BE2C (cell line): ENCODE measurements around the gene COL9A3.

ENCODE experiments used
- DNase-seq: peaks from one replicate; pipeline ENCODE4 v3.0.0-alpha.2; 2020
- H3K27me3 ChIP-seq: fragments of 250-450 bp; sonication (Bioruptor Pico); 2 replicates; pipeline ENCODE4 v1.5.1; 2020; ENCODE audit warnings: mild to moderate bottlenecking
- H3K36me3 ChIP-seq: fragments of 250-450 bp; sonication (Bioruptor Pico); 2 replicates; pipeline ENCODE4 v1.5.1; 2020; ENCODE audit warnings: mild to moderate bottlenecking
- H3K4me1 ChIP-seq: fragments of 250-450 bp; sonication (Bioruptor Pico); 2 replicates; pipeline ENCODE4 v1.5.1; 2020
- H3K4me3 ChIP-seq: 2 replicates; pipeline ENCODE4 v1.5.1; 2011; ENCODE audit warnings: low read depth, low read length
- H3K9me3 ChIP-seq: fragments of 250-450 bp; sonication (Bioruptor Pico); 2 replicates; pipeline ENCODE4 v1.5.1; 2020
- TF ChIP-seq, protein P1 (sequence below): IDR thresholded peaks from 2 replicates; pipeline ENCODE4 v1.5.1; 2012; ENCODE audit warnings: mild to moderate bottlenecking, low read depth, low read length

The COL9A3 gene

DNA sequence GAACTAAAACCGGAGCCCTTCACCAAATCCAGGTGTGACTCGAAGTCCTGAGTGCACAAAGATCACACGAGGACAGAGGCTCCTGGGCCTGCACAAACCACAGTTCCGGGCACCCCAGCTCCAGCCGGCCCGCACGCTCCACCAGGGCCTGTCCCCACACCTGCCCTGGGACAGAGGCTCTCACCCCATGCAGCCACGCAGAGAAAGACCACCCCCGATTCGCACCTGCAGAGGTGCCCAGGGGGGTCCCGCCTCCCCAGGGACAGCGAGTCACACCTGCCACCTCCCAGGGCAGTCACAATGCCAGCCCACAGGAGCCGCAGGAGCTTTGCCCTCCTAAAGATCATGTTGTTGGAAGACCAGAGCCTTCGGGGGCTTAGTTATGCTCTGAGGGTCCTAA lies 45.9 kb upstream of the COL9A3 start:
- DNase-seq, result no peak
- TF ChIP-seq, protein P1, sequence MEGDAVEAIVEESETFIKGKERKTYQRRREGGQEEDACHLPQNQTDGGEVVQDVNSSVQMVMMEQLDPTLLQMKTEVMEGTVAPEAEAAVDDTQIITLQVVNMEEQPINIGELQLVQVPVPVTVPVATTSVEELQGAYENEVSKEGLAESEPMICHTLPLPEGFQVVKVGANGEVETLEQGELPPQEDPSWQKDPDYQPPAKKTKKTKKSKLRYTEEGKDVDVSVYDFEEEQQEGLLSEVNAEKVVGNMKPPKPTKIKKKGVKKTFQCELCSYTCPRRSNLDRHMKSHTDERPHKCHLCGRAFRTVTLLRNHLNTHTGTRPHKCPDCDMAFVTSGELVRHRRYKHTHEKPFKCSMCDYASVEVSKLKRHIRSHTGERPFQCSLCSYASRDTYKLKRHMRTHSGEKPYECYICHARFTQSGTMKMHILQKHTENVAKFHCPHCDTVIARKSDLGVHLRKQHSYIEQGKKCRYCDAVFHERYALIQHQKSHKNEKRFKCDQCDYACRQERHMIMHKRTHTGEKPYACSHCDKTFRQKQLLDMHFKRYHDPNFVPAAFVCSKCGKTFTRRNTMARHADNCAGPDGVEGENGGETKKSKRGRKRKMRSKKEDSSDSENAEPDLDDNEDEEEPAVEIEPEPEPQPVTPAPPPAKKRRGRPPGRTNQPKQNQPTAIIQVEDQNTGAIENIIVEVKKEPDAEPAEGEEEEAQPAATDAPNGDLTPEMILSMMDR, result no peak
- Histone ChIP-seq H3K27me3 (no peaks in the 10 kb centered on the region), H3K36me3 (no peaks in the 10 kb centered on the region), H3K4me1 (peaks cover 4% of the 10 kb centered on the region), H3K4me3 (no peak overlapping the region), H3K9me3 (no peaks in the 10 kb centered on the region)

DNA sequence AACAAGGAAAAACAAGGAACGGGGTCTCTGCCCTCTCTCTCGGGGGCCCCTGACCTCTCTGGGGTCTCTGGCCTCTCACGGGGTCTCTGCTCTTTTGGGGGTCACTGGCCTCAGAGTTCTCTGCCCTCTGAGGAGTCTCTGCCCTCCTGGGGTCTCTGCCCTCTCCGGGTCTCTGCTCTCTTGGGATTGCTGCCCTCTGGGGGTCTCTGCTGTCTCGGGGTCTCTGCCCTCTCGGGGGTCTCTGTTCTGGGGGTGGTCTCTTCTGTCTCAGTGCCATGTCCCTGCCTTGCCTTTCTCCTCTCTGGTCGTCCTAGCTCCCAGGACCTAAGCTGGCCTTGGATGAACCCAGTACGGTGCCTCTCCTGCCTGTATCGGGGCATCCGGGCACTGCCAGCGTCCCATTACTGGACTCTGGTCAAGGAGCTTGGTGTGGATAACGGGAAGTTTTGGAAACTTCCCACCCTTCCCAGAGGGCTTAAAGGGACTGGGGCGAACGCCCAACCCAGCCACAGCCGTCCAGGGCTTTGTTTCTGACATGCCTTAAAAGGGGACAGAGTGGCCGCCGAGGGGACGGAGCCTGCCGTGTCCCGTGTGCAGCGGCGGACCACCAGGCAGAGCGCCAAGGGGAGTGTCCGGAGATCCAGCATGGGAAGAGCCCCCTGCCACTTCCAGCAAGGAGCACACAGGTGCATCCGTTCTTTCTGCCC lies 45.3 kb upstream of the COL9A3 start:
- no peak for DNase-seq
- Histone ChIP-seq H3K36me3 (no peaks in the 10 kb centered on the region), H3K9me3 (no peaks in the 10 kb centered on the region), H3K27me3 (no peaks in the 10 kb centered on the region), H3K4me3 (no peak overlapping the region), H3K4me1 (peaks cover 4% of the 10 kb centered on the region)
- TF ChIP-seq, protein P1, result no peak

DNA sequence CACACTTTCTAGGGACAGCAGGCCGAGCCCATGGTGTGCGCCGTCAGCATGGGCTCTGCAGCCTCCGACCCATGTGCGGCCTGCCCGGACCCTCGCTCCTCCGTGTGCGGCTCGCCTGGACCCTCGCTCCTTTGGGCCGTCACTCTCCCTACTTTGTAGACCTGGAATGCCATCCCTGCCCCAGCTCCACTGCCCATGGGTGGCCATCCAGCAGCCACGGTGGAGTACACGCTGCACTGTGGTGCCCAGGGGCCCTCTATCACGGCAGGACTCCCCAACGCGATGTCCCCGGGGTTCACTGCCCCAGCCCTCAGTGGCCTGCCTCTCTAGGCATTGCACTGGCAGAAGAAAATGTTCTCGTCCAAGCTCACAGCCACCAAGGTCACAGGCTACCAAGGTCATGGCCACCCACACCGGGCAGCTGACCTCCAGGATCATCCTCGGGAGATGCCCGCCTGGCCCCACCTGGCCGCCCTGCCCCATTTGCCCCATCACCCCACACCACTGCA lies 44.7 kb upstream of the COL9A3 start:
- DNase-seq, result no peak
- Histone ChIP-seq H3K4me3 (no peak overlapping the region), H3K27me3 (no peaks in the 10 kb centered on the region), H3K4me1 (peaks cover 3% of the 10 kb centered on the region), H3K36me3 (no peaks in the 10 kb centered on the region), H3K9me3 (no peaks in the 10 kb centered on the region)
- TF ChIP-seq, protein P1, result no peak

DNA sequence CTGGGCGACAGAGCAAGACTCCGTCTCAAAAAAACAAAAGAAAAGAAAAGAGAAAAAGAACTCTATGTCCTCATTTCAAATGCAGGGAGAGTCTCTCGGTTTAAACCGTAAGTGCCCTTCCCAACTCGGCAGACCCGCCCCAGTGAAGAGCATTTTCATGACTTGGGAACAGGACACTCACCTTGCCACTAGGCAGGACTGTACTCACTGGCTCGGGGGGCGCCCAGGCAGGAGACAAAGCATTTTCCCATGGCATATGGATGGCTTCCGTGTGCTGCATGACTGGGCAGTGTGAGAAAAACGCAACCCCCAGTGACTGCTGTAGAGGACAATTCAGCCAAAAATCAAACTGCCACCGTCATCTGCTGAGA lies 44.2 kb upstream of the COL9A3 start:
- H3K4me3 ChIP-seq, result no peak overlapping the region

DNA sequence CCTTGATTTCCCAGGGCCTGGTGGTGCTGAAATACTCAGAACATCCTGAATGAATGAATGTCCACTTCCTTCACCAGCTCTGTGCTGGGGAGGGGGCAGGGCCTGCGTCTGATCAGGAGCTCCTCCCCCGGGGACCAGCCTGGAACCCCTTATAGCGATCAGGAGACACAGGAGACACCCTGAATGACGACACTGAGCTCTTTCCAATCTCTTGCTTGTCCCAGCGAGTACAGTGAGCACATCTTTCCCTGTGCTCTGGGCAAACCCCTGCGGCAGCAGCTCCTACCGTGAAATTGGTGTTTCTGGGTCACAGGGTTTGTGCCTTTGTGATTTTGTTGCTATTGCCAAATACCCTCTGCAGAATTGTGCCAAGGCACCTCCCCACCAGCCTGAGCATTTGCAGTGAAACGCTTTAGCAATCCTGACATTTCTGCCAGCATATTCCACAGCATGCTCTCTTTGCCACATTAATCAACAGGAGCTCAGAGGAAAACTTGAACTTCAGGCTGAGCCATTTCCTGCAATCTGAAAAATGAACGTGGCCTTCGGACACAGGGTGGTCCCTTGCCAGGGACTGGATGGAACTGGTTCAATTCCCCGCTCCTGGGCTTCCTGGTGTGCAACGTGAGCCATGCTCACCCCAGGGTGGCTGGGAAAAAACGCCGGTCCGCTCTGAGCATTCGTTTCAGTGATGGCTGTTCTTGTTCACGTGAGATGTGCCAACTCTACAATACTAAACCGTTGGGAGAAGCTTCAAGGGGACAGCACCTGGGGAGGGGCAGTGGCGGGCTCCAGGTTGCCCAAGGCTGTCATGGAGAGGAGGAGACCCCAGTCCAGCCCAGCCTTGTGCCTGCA lies 43.6 kb upstream of the COL9A3 start:
- Histone ChIP-seq H3K4me1 (peaks cover 3% of the 10 kb centered on the region), H3K9me3 (no peaks in the 10 kb centered on the region), H3K27me3 (no peaks in the 10 kb centered on the region), H3K36me3 (no peaks in the 10 kb centered on the region), H3K4me3 (no peak overlapping the region)
- TF ChIP-seq, protein P1, result no peak
- no peak for DNase-seq

More for the DNA sequence above, 44.2 kb upstream of the COL9A3 start:
- no peaks in the 10 kb centered on the region for H3K27me3 ChIP-seq
- no peak for DNase-seq
- TF ChIP-seq, protein P1, result no peak
- H3K4me1 ChIP-seq, result peaks cover 3% of the 10 kb centered on the region
- no peaks in the 10 kb centered on the region for H3K9me3 ChIP-seq
- no peaks in the 10 kb centered on the region for H3K36me3 ChIP-seq
